ENCODE results near the gene SND1.

DNA sequence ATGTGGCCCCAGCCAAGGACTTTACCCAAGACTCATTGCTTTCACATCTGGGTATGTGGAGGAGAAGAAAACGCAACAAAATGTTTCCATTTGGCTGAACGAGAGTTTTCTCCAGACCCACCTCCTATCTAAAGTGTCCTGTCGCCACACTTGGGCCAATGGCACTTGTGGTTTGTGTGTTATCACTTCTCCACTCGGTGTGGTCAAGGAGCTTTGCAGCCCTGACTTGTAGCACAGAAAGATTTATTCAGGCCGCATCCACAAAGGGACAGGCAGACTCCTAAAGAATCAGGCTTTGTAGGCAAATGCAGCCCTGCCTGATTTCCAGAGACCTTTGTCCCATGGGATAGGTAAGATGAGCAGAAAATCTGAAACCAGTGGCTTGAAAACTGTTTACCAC, 392.1 kb downstream of the SND1 start:
- TF ChIP-seq POLR2A (IDR thresholded peaks at IDR 0.05; ENCODE audit: low read depth, low read length) (no peak), POLR2AphosphoS5 (IDR thresholded peaks at IDR 0.05; ENCODE audit: low read depth, low read length) (no peak), TAF1 (IDR thresholded peaks at IDR 0.05; ENCODE audit: borderline replicate concordance, low read depth, low read length) (no peak)

All from GM12892 (cell line).